NCI-H345 (cell line): ENCODE data around the gene EFR3B.
A peak's percentile ranks its signal among the peaks of the same experiment; 100 is the strongest.
"Not testable (repeated sequence)": the region's sequence is repeated elsewhere in the genome, so short reads cannot be mapped to it uniquely, and the experiment has no call there.

Experiments
- DNase-seq: peaks from one replicate; lab custom pipeline; 2025; lab: John Stamatoyannopoulos, UW

EFR3B gene, protein sequence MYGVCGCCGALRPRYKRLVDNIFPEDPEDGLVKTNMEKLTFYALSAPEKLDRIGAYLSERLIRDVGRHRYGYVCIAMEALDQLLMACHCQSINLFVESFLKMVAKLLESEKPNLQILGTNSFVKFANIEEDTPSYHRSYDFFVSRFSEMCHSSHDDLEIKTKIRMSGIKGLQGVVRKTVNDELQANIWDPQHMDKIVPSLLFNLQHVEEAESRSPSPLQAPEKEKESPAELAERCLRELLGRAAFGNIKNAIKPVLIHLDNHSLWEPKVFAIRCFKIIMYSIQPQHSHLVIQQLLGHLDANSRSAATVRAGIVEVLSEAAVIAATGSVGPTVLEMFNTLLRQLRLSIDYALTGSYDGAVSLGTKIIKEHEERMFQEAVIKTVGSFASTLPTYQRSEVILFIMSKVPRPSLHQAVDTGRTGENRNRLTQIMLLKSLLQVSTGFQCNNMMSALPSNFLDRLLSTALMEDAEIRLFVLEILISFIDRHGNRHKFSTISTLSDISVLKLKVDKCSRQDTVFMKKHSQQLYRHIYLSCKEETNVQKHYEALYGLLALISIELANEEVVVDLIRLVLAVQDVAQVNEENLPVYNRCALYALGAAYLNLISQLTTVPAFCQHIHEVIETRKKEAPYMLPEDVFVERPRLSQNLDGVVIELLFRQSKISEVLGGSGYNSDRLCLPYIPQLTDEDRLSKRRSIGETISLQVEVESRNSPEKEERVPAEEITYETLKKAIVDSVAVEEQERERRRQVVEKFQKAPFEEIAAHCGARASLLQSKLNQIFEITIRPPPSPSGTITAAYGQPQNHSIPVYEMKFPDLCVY

DNA sequence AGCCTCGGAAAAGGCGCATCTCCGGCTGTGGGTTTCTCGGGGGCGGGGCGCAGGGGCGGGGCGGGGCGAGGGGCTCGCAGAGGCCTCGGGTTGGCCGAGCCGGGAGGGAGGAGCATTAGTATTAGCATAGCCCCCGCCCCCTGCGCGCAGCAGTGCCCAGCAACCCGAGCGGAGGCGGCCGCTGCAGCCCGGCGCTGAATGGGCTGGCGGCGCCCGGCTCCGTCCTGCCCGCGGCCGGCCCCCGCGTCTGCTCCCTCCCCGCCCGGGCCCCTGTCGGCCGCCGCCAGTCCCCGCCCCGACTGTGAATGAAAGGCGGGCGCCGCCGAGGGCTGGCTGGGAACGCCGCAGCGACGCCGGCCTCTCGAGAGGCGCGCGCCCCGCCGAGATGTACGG is at the start of gene EFR3B:
Gene EFR3B (plus strand): TSS at position 149 of the 393 bp plus-strand sequence. CDS start 237 bp downstream, at position 386.
- DNase-seq = peak; percentile 97

DNA sequence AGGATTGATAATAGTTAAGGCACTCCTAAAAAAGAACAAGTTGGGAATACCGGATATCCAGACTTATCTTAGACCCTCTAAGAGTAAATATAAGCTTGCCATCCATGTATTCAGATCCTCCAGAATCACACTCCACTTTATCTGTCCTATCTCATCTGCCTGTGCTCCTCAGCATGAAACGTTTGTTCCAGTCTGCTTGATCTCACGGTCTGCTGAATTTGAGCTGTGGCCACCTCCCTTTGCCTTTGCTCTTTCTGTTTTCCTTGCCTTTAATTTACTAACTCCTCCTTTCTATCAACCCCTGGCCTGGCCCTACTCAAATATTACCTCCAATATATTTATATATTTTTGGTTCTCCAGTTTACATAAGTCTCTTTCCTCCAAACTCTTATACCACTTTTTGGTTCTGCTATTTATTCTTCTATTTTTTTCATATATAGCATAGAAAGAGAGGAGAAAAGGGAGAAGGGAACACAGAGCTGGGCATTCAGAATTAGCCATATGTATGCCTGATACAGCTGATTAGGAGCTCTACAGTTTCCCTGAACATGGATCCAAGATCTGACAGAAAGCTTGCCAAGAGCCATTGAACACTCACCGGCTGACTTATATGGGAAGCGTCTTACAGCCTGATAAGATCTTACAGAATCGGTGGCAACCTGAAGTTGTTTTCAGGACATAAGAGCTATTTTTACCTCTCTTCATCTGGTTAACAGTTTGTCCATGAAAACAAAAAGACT is 48.3 kb upstream of the EFR3B start:
- DNase-seq = peak; percentile 68

GRCh38 chr2:24994146-24994724 is 47.6 kb upstream of the EFR3B start:
- no peak for DNase-seq

DNA sequence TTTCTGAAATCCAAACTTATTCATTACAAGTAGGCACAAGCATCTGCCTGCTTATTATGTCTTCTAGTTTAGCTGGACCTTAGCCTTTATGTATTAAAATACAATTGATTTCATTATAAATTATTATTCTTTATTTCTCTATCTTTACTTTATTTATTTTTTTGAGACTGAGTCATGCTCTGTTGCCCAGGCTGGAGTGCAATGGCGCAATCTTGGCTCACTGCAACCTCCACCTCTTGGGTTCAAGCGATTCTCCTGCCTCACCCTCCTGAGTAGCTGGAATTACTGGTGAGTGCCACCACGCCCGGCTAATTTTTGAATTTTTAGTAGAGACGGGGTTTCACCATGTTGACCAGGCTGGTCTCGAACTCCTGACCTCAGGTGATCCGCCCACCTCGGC is 42.8 kb upstream of the EFR3B start:
- not testable (repeated sequence) for DNase-seq

DNA sequence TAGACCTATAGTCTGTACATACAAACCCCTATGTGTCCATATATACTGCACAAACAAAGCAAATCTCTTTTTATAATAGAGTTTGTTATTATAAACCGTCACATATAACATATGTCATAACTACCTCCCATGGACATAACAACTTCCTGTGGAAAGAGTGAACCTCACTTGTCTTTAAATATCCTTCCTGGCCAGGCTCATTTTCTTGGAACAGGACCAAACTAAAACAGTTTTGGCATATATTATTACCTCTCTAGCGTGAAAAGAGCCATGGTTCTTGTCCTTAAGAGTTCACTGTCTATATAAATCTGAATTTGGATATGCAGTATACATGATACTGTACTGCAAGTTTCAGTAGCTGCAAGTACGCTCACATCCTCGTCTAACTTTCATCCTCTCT is 41.8 kb upstream of the EFR3B start:
- no peak for DNase-seq

GRCh38 chr2:25000503-25001324 is 41.2 kb upstream of the EFR3B start:
- no peak for DNase-seq

GRCh38 chr2:25001325-25001637 is 40.6 kb upstream of the EFR3B start:
- no peak for DNase-seq

GRCh38 chr2:25002066-25002465 is 39.8 kb upstream of the EFR3B start:
- no peak for DNase-seq

- no peak for DNase-seq
Observed at GRCh38 chr2:25009954-25010353, 31.9 kb upstream of the EFR3B start.

GRCh38 chr2:25011342-25011741 is 30.5 kb upstream of the EFR3B start:
- DNase-seq = not testable (repeated sequence)

DNA sequence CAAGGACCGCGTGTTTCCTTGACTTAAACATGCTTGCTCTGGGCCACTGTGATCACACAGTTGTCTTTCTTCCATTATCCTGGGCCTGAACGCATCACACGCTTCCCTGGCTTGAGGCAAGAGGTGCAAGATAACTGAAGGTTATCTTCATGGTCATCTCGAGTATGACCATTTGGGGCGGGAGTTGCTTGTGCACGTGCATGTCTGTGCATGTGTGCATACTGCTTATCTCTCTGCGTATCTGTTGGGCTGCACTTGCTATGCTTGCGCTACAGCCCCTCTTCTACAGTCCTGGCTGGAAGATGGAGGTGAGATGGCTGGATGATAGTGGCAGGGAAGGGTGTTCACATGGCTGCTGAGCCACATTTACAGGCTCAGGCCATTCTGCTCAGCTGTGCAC is 27.2 kb upstream of the EFR3B start:
- DNase-seq = no peak

- DNase-seq = no peak
Observed at GRCh38 chr2:25018681-25019080, 23.2 kb upstream of the EFR3B start.

- no peak for DNase-seq
Observed at GRCh38 chr2:25021791-25022362, 20.0 kb upstream of the EFR3B start.

DNA sequence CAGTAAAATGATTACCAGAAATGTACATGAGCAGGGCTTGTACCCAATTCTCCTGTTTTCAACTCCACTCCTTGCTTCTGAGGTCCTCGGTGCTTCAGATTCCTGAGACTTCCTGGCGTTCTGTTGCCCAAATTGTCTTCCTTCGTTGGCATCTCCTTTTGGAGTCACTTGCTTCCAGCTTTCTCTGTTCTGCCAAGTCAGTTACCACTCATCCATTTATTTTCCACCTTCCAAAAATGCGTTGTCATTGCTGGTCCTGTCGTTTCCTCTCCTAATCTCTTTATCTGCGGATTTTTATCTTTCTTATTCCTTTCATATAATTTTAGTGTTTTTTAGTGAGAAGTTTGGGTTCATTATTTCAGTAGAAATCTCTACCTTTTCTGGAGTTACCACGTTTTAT is 18.5 kb upstream of the EFR3B start:
- no peak for DNase-seq

DNA sequence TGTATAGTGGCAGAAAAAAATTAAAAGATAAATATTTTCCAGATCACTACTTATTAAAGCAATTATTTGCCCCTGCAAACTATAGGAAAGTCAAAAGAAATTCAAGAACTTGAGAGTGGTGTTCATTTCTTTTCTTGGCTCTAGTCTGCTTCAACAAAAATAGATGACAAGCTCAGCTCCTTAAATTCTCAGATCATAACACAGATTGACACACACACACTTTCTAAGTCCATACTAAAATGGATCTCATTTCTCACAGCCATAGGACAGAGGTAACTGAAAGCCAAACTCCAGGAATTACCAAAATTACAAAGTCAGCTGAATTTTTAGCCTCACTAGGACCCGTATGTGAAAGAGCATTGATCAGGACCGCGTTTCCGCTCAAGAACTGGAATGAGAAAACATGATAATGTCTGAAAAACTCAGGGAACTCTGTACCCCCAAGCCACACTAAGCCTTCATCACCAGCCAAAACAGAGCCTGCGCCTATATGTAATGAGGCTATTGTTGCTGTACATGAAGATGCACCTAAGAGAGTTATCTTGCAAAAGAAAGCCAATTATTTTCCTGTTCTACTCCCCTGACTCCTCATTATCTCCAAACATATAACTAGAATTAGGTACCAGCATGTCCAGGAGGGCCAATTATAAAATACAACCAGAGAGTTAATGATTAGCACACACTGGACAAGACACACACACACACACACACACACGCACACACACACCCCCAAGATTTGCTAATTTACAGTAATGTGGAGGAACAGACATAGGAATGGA is 16.5 kb upstream of the EFR3B start:
- no peak for DNase-seq

DNA sequence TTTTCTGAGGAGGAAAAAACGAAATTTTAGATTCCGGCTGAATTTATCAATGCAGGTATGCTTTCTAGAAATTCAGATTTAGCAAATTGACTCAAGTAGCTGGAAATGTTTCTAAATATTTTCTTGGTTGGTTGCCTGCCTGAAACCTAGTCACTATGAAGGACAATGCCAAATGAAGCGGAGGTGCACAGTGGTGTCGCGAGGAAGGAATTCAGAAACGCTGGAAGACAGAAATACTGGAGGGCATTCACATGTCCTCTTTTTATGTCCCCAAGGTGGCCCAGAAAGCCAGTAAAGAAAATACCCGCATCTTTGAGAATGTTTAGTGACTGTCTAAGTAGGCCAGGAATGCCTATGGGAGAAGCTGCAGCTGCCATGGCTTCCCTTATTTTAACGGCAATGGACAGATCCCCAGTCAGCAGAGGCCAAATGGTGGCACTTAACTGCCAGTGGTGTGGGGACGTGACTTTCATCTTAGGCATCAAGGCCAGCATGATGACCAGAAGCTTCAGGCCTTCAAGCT is 15.8 kb upstream of the EFR3B start:
- no peak for DNase-seq

DNA sequence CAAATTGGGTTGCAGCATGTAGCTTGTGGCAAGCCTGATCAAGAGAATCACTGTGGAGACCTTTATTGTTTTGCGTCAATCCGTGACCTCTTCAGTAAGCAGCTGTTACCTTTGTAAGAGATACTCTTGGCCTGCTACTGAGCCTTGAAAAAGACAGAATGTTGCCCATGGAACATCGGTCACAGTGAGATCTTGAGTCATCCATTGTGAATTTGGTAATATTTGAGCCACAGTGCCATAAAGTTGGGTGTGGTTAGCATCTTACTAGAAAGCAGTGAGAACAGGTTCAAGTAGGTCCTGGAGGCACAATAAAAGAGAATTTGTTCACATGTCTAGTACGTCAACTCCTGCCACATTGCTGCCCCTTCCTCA is 12.7 kb upstream of the EFR3B start:
- peak; percentile 98 for DNase-seq

- no peak for DNase-seq
Observed at GRCh38 chr2:25030702-25031101, 11.2 kb upstream of the EFR3B start.

GRCh38 chr2:25032094-25032493 is 9.8 kb upstream of the EFR3B start:
- no peak for DNase-seq

DNA sequence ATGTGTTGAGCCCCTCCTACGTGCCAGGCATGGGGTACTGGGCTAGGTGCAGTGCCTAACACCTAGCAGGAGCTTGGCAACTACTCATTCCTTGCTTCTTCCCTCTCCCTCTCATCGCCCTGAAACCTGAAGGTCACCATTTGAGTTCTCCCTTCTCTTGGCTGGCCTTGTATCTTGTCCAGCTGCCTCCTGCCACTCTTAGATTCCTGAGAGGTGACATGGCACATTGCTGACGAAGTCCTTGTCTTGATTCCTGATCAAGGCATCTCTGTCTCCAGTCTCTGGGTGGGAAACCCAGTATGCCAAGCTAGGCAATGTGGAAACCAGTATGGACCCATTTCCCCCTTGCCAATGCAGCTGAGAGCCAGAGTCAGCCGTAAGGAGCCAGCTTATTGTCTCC is 9.0 kb upstream of the EFR3B start:
- DNase-seq = no peak
